Measurements from ENCODE around the gene PLAAT4.

DNA sequence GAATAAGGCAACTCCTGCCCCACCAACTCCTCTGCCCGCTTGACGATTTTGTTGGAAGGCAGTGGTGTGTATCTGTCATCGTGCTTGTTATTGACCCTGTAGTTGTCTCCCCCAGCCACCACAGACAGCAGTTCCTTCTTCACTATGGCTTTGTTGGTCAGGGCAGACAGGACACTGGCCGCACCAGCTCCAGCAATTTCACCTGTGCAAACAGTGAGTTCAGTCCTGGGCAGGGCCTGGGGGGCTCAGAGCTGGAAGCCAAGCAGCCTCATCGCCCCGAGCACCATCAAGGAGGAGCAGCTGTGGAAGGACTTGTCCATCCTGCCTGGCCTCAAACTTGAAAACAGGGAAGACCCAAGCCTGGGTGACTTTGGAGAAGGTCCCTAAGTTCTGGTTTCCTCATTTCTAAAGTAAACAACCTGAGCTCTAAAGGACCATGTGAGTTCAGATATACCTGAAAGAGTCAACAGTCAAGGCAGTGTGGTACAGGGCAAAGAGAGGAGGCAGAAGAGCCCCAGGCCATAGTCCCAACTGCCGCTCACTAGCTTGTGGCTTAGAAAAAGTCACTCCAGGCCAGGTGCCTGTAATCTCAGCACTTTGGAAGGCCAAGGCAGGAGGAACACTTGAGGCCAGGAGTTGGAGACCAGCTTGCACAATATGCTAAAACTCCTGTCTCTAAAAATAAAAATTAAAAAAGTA is 22.0 kb downstream of the PLAAT4 start:
- TF ChIP-seq, protein P1, sequence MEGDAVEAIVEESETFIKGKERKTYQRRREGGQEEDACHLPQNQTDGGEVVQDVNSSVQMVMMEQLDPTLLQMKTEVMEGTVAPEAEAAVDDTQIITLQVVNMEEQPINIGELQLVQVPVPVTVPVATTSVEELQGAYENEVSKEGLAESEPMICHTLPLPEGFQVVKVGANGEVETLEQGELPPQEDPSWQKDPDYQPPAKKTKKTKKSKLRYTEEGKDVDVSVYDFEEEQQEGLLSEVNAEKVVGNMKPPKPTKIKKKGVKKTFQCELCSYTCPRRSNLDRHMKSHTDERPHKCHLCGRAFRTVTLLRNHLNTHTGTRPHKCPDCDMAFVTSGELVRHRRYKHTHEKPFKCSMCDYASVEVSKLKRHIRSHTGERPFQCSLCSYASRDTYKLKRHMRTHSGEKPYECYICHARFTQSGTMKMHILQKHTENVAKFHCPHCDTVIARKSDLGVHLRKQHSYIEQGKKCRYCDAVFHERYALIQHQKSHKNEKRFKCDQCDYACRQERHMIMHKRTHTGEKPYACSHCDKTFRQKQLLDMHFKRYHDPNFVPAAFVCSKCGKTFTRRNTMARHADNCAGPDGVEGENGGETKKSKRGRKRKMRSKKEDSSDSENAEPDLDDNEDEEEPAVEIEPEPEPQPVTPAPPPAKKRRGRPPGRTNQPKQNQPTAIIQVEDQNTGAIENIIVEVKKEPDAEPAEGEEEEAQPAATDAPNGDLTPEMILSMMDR (IDR thresholded peaks at IDR 0.05; ENCODE audit: insufficient read depth, low read length), result no peak
- TF ChIP-seq SPI1 (IDR thresholded peaks at IDR 0.05; ENCODE audit: borderline replicate concordance, low read depth) (no peak), POLR2AphosphoS5 (IDR thresholded peaks at IDR 0.05; ENCODE audit: low read depth) (no peak)
- TF ChIP-seq, protein P2, sequence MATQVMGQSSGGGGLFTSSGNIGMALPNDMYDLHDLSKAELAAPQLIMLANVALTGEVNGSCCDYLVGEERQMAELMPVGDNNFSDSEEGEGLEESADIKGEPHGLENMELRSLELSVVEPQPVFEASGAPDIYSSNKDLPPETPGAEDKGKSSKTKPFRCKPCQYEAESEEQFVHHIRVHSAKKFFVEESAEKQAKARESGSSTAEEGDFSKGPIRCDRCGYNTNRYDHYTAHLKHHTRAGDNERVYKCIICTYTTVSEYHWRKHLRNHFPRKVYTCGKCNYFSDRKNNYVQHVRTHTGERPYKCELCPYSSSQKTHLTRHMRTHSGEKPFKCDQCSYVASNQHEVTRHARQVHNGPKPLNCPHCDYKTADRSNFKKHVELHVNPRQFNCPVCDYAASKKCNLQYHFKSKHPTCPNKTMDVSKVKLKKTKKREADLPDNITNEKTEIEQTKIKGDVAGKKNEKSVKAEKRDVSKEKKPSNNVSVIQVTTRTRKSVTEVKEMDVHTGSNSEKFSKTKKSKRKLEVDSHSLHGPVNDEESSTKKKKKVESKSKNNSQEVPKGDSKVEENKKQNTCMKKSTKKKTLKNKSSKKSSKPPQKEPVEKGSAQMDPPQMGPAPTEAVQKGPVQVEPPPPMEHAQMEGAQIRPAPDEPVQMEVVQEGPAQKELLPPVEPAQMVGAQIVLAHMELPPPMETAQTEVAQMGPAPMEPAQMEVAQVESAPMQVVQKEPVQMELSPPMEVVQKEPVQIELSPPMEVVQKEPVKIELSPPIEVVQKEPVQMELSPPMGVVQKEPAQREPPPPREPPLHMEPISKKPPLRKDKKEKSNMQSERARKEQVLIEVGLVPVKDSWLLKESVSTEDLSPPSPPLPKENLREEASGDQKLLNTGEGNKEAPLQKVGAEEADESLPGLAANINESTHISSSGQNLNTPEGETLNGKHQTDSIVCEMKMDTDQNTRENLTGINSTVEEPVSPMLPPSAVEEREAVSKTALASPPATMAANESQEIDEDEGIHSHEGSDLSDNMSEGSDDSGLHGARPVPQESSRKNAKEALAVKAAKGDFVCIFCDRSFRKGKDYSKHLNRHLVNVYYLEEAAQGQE (IDR thresholded peaks at IDR 0.05; ENCODE audit: insufficient replicate concordance, low read depth), result no peak

Measured in HL-60 (cell line).